Thyroid gland (tissue), 4 donors: ENCODE data around the gene PRDM11. TPM values are rescaled to one million over a fixed set of nuclear protein-coding genes. Genes with fewer than 3 reads are reported as not detected.

ENCODE experiments used
- DNase-seq, 2 donors: peaks; one replicate each; pipeline ENCODE4 v3.0.0-alpha.2; 2019
- H3K27ac ChIP-seq, 3 donors: fragments of 200-600 bp; sonication (generic); 1 replicate in 2 of 3; 2 replicates in 1 of 3; pipeline ENCODE4 v1.5.1; 2016 to 2019; ENCODE audit warnings: mild to moderate bottlenecking in 1 of 3, moderate library complexity in 1 of 3
- H3K27me3 ChIP-seq: fragments of 200-600 bp; sonication (generic); one replicate; pipeline ENCODE4 v1.5.1; 2019
- H3K36me3 ChIP-seq, 2 donors: fragments of 200-600 bp; sonication (generic); one replicate each; pipeline ENCODE4 v1.5.1; 2016 to 2019
- H3K4me1 ChIP-seq, 2 donors: fragments of 200-600 bp; sonication (generic); one replicate each; pipeline ENCODE4 v1.5.1; 2017 to 2019
- H3K4me3 ChIP-seq, 3 donors: fragments of 200-600 bp; sonication (generic); replicated peaks in 1 of 3; 1 replicate in 2 of 3; 2 replicates in 1 of 3; pipeline ENCODE4 v1.5.1; 2016; ENCODE audit warnings: mild to moderate bottlenecking in 1 of 3
- H3K9me3 ChIP-seq: fragments of 200-600 bp; sonication (generic); one replicate; pipeline ENCODE4 v1.5.1; 2017
- POLR2A ChIP-seq, 2 donors: fragments of 450-650 bp; IDR thresholded peaks; one replicate each; pipeline ENCODE4 v1.6.1; 2017; ENCODE audit warnings: antibody characterized with exemption in 2 of 2, mild to moderate bottlenecking in 2 of 2, moderate library complexity in 1 of 2
- WGBS, 2 donors: methylation state at CpG; one replicate each; pipeline ENCODE4 v1.1.5; 2017; 5-methylcytosine and 5-hydroxymethylcytosine counted together
- intact Hi-C: fragments of 100-400 bp; cut with DNase I; formaldehyde crosslinking; loops from one replicate; pipeline ENCODE4 v1.15.1; 2023
- total RNA-seq, 4 donors: library from RNA; depleted of rRNA; stranded (reverse); fragments of >200 nt; gene quantifications; one replicate each; pipeline ENCODE4 v1.2.3, GENCODE V29; 2016
- TF ChIP-seq, protein P1 (sequence below), 6 experiments: fragments of 200-600 bp in 3 of 6; fragments of 450-650 bp in 3 of 6; sonication (generic) in 3 of 6; IDR thresholded peaks; one replicate each; pipeline ENCODE4 v1.5.1; 2016 to 2019; ENCODE audit warnings: antibody characterized with exemption in 6 of 6, mild to moderate bottlenecking in 2 of 6, inconsistent platforms in 1 of 6, moderate library complexity in 1 of 6

The PRDM11 gene
- total RNA-seq, 4 donors from 2014 or later: 8.6 to 53.3 (median 31.0) TPM

DNA sequence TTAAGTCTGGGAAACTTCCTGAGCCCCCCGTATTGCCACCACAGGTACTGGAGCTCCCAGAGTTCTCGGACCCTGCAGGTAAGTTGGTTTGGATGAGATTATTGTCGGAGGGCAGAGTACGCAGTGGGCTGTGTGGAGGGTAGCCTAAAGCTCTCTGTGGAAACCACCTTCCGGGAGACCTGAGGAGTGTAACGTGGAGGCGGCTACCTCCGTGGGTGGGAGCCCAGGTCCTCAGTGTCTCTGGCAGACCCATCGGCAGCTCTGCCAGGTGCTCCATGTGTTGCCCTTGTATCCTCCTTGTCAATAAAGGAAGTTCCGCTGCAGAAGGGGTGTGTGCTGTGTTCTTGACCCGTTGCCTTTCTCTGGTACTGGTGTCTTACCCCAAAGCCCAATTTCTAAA lies 78.3 kb downstream of the PRDM11 start:
- peaks cover 16 to 32% of the 10 kb centered on the region in 2 donors for H3K36me3 ChIP-seq
- WGBS, 2 donors: 97% methylated on average over 11 of the region's 11 CpGs
- DNase-seq: no peak
- intact Hi-C loops: loop anchor here (5.0 kb wide), 1 partner anchor 218 kb away; no protein-coding TSS in a partner anchor
- no peak overlapping the region for H3K4me3 ChIP-seq
- no peaks in the 10 kb centered on the region for H3K4me1 ChIP-seq
- TF ChIP-seq, protein P1, sequence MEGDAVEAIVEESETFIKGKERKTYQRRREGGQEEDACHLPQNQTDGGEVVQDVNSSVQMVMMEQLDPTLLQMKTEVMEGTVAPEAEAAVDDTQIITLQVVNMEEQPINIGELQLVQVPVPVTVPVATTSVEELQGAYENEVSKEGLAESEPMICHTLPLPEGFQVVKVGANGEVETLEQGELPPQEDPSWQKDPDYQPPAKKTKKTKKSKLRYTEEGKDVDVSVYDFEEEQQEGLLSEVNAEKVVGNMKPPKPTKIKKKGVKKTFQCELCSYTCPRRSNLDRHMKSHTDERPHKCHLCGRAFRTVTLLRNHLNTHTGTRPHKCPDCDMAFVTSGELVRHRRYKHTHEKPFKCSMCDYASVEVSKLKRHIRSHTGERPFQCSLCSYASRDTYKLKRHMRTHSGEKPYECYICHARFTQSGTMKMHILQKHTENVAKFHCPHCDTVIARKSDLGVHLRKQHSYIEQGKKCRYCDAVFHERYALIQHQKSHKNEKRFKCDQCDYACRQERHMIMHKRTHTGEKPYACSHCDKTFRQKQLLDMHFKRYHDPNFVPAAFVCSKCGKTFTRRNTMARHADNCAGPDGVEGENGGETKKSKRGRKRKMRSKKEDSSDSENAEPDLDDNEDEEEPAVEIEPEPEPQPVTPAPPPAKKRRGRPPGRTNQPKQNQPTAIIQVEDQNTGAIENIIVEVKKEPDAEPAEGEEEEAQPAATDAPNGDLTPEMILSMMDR (IDR thresholded peaks at IDR 0.05): no peak
- TF ChIP-seq POLR2A (IDR thresholded peaks at IDR 0.05): no peak
- H3K27ac ChIP-seq: no peak overlapping the region
- no peaks in the 10 kb centered on the region for H3K9me3 ChIP-seq
- no peaks in the 10 kb centered on the region for H3K27me3 ChIP-seq

DNA sequence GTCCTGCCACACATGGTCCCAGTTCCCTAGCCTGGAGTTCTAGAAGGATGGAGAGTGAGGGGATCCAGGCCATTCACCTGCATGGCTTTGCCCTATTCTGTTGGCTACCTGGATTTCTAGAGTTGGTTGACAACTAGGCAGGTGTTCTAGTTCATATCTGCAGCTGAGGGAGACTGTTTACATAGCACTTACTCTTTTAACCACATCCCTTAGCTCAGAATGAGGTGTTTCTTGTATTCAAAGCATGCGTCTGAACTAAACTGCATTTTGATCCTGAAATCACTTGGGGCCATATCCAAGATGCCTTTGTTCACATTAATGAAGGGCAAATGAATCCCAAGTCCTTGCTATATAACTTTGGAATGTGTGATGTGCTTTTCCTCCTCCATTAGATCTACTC lies 78.8 kb downstream of the PRDM11 start:
- Histone ChIP-seq H3K27me3 (no peaks in the 10 kb centered on the region), H3K36me3 (peaks cover 16 to 30% of the 10 kb centered on the region in 2 donors), H3K4me1 (no peaks in the 10 kb centered on the region), H3K27ac (no peak overlapping the region), H3K4me3 (no peak overlapping the region), H3K9me3 (no peaks in the 10 kb centered on the region)
- DNase-seq: no peak
- no peak for TF ChIP-seq POLR2A (IDR thresholded peaks at IDR 0.05)
- TF ChIP-seq, protein P1 (IDR thresholded peaks at IDR 0.05): no peak
- WGBS, 2 donors: 100% methylated on average over 1 of the region's 1 CpG
- intact Hi-C loops: loop anchor here (5.0 kb wide), 1 partner anchor 217 kb away; no protein-coding TSS in a partner anchor

DNA sequence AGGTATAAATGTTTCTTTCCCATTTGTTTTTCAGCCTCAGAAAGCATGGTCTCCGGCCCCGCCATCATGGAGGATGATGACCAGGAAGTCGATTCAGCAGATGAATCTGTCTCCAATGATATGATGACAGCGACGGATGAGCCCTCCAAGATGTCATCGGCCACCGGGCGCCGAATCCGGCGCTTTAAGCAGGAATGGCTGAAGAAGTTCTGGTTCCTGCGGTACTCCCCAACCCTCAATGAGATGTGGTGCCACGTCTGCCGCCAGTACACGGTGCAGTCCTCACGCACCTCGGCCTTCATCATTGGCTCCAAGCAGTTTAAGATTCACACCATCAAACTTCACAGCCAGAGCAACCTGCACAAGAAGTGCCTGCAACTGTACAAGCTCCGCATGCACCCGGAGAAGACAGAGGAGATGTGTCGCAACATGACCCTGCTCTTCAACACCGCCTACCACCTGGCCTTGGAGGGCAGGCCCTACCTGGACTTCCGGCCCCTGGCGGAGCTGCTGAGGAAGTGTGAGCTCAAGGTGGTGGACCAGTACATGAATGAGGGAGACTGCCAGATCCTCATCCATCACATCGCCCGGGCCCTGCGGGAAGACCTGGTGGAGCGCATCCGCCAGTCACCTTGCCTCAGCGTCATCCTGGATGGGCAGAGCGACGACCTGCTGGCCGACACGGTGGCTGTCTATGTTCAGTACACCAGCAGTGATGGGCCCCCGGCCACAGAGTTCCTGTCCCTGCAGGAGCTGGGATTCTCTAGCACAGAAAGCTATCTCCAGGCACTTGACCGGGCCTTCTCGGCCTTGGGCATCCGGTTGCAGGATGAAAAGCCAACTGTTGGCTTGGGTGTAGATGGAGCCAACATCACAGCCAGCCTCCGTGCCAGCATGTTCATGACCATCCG lies 79.8 kb downstream of the PRDM11 start:
- peaks cover 16 to 30% of the 10 kb centered on the region in 2 donors for H3K36me3 ChIP-seq
- intact Hi-C loops: loop anchor here (5.0 kb wide), 1 partner anchor 216 kb away; no protein-coding TSS in a partner anchor
- WGBS, 2 donors: 97 to 98% methylated on average over 34 to 35 of the region's 39 CpGs
- no peak overlapping the region for H3K27ac ChIP-seq
- TF ChIP-seq POLR2A (IDR thresholded peaks at IDR 0.05): no peak
- TF ChIP-seq, protein P1 (IDR thresholded peaks at IDR 0.05): no peak
- no peak for DNase-seq
- H3K4me3 ChIP-seq: no peak overlapping the region
- H3K27me3 ChIP-seq: no peaks in the 10 kb centered on the region
- H3K4me1 ChIP-seq: no peaks in the 10 kb centered on the region
- no peaks in the 10 kb centered on the region for H3K9me3 ChIP-seq

DNA sequence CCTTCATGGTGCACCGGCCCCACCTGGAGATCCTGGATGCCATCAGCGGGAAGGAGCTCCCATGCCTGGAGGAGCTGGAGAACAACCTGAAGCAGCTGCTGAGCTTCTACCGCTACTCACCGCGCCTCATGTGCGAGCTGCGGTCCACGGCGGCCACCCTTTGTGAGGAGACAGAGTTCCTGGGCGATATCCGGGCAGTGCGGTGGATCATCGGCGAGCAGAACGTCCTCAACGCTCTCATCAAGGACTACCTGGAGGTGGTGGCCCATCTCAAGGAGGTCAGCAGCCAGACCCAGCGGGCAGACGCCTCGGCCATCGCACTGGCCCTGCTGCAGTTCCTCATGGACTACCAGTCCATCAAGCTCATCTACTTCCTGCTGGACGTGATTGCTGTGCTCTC lies 80.5 kb downstream of the PRDM11 start:
- intact Hi-C loops: loop anchor here (5.0 kb wide), 1 partner anchor 215 kb away; no protein-coding TSS in a partner anchor
- H3K4me3 ChIP-seq: no peak overlapping the region
- WGBS, 2 donors: 99% methylated on average over 17 to 18 of the region's 21 CpGs

More for the DNA sequence above, 80.5 kb downstream of the PRDM11 start:
- no peak overlapping the region for H3K27ac ChIP-seq
- no peaks in the 10 kb centered on the region for H3K27me3 ChIP-seq
- H3K36me3 ChIP-seq: peaks cover 16 to 30% of the 10 kb centered on the region in 2 donors
- H3K4me1 ChIP-seq: no peaks in the 10 kb centered on the region
- DNase-seq: no peak
- TF ChIP-seq POLR2A (IDR thresholded peaks at IDR 0.05): no peak
- TF ChIP-seq, protein P1 (IDR thresholded peaks at IDR 0.05): no peak
- H3K9me3 ChIP-seq: no peaks in the 10 kb centered on the region
